K562 (cell line): ENCODE results near the gene EIF4G2. TPM values are rescaled to one million over a fixed set of nuclear protein-coding genes. Genes with fewer than 3 reads are reported as not detected.

Experiments used
- ATAC-seq: fragments of 200-7000 bp; cut with Tn5 transposase; 3 replicates; pipeline ENCODE4 v1.9.1; 2020; ENCODE audit warnings: moderate library complexity
- BruUV-seq: library from RNA; stranded (reverse); fragments of 400-500 nt; replicated peaks from 2 replicates; lab custom pipeline; 2021; lab: Mats Ljungman, UMichigan
- CTCF ChIA-PET: fragments of 300-600 bp; formaldehyde crosslinking; extraction: SDS; loops from one replicate; lab custom pipeline; 2021; ENCODE audit warnings: low intra/inter-chr PET ratio; lab: Yijun Ruan, JAX
- POLR2A ChIA-PET: fragments of 300-600, 350-650 bp; sonication (Branson Sonifier 250); formaldehyde crosslinking; extraction: SDS; loops from one replicate; lab custom pipeline; 2021; ENCODE audit warnings: antibody characterized with exemption, inconsistent platforms; lab: Yijun Ruan, JAX
- DNase-seq, 4 experiments: peaks; one replicate each; pipeline versions ENCODE4 v3.0.0 to v3.0.0-alpha.2; 2011 to 2018; ENCODE audit warnings: low spot score in 3 of 4, mixed read lengths in 3 of 4; ENCODE audit errors: extremely low read depth in 1 of 4
- FAIRE-seq: peaks from 2 replicates; lab custom pipeline; 2011; peaks lifted over from hg19 to GRCh38; lab: Jason Lieb, UNC
- H2AFZ ChIP-seq: 2 replicates; pipeline ENCODE4 v1.6.0; 2011; ENCODE audit warnings: low read depth, low read length, control low read depth, inconsistent platforms
- H3K27ac ChIP-seq: fragments of 200-600 bp; 3 replicates; pipeline ENCODE4 v1.8.0; 2011; ENCODE audit warnings: low read depth, mild to moderate bottlenecking, control low read depth, inconsistent platforms, low read length, moderate library complexity, mixed read lengths; ENCODE audit errors: extremely low read depth
- H3K27me3 ChIP-seq, 2 experiments: fragments of 300-600 bp in 1 of 2; 2 replicates in 1 of 2; 3 replicates in 1 of 2; pipeline versions ENCODE4 v1.6.0 to v1.8.0; 2011; ENCODE audit warnings: inconsistent platforms in 2 of 2, low read length in 2 of 2, mild to moderate bottlenecking in 1 of 2, mixed read lengths in 1 of 2, moderate library complexity in 1 of 2; ENCODE audit not compliant: control insufficient read depth in 2 of 2, insufficient read depth in 2 of 2
- H3K36me3 ChIP-seq: fragments of 300-600 bp; 3 replicates; pipeline ENCODE4 v1.8.0; 2011; ENCODE audit warnings: mild to moderate bottlenecking, low read length, inconsistent platforms; ENCODE audit not compliant: control insufficient read depth, insufficient read depth
- H3K4me1 ChIP-seq, 2 experiments: fragments of 200-600 bp in 1 of 2; replicated peaks in 1 of 2; 2 replicates in 1 of 2; 3 replicates in 1 of 2; pipeline versions ENCODE4 v1.5.1 to v1.8.0; 2011; ENCODE audit warnings: inconsistent platforms in 2 of 2, low read length in 2 of 2, mild to moderate bottlenecking in 1 of 2, mixed read lengths in 1 of 2, moderate library complexity in 1 of 2; ENCODE audit not compliant: control insufficient read depth in 2 of 2, insufficient read depth in 2 of 2
- H3K4me2 ChIP-seq: 2 replicates; pipeline ENCODE4 v1.6.1; 2011; ENCODE audit warnings: low read length, control low read depth, inconsistent platforms, mixed read lengths; ENCODE audit not compliant: insufficient read depth
- H3K4me3 ChIP-seq: fragments of 200-600 bp; sonication (generic), shearing (Covaris generic); 2 replicates; pipeline ENCODE4 v1.5.1; 2016; ENCODE audit warnings: control low read depth, inconsistent platforms
- H3K79me2 ChIP-seq: fragments of 200-600 bp; 3 replicates; pipeline ENCODE4 v1.8.0; 2011; ENCODE audit warnings: low read length, inconsistent platforms; ENCODE audit not compliant: control insufficient read depth, insufficient read depth
- H3K9ac ChIP-seq, 2 experiments: 2 replicates each; pipeline versions ENCODE4 v1.6.0 to v1.6.1; 2011; ENCODE audit warnings: low read depth in 2 of 2, low read length in 2 of 2, control low read depth in 1 of 2, inconsistent platforms in 1 of 2, mild to moderate bottlenecking in 1 of 2, mixed read lengths in 1 of 2; ENCODE audit not compliant: insufficient read depth in 1 of 2
- H3K9me1 ChIP-seq: one replicate; pipeline ENCODE4 v1.6.0; 2011; ENCODE audit warnings: inconsistent platforms, mild to moderate bottlenecking, low read length, moderate library complexity; ENCODE audit not compliant: control insufficient read depth, insufficient read depth
- H3K9me3 ChIP-seq: replicated peaks from 2 replicates; pipeline ENCODE4 v1.5.1; 2011; ENCODE audit warnings: low read depth, low read length, inconsistent platforms; ENCODE audit not compliant: control insufficient read depth, insufficient read depth
- H4K20me1 ChIP-seq: replicated peaks from 2 replicates; pipeline ENCODE4 v1.6.1; 2011; ENCODE audit warnings: low read length, inconsistent platforms, mixed read lengths; ENCODE audit not compliant: control insufficient read depth, insufficient read depth
- KHSRP ChIP-seq: fragments of 450-650 bp; IDR thresholded peaks from 2 replicates; pipeline ENCODE4 v1.6.1; 2017
- PML ChIP-seq: IDR thresholded peaks from 2 replicates; pipeline ENCODE4 v1.6.1; 2012; ENCODE audit warnings: low read length, inconsistent platforms
- POLR2AphosphoS2 ChIP-seq: IDR thresholded peaks from 2 replicates; pipeline ENCODE4 v1.6.1; 2012; ENCODE audit warnings: low read length, improper control_type of control experiment
- PTBP1 ChIP-seq: fragments of 200-400 bp; formaldehyde crosslinking; IDR thresholded peaks from 2 replicates; pipeline ENCODE4 v1.6.1; 2017; ENCODE audit warnings: low read depth, low read length
- RBM39 ChIP-seq: fragments of 200-400 bp; formaldehyde crosslinking; optimal IDR thresholded peaks from 2 replicates; pipeline ENCODE3; 2018; ENCODE audit warnings: low read depth, low read length
- ZNF121 ChIP-seq: sonication (generic); formaldehyde crosslinking; conservative IDR thresholded peaks from 2 replicates; pipeline ENCODE4 v1.8.0; 2022; ENCODE audit warnings: missing genetic modification reagents
- ZNF347 ChIP-seq: fragments of 450-650 bp; formaldehyde crosslinking; IDR thresholded peaks from 2 replicates; pipeline ENCODE4 v1.4.0; 2020; ENCODE audit warnings: low read depth, mild to moderate bottlenecking, moderate library complexity
- WGBS: fragments of 100-300 bp; shearing (Covaris generic); methylation state at CpG from one replicate; pipeline ENCODE4 v1.1.6; 2016; ENCODE audit warnings: low coverage, mixed read lengths; ENCODE audit not compliant: insufficient coverage; ENCODE audit errors: missing lambda C conversion rate; 5-methylcytosine and 5-hydroxymethylcytosine counted together
- in situ Hi-C: fragments of 300-500 bp; cut with MboI; formaldehyde crosslinking; loops from 4 replicates; pipeline ENCODE4 v1.15.0; 2018; ENCODE audit warnings: inconsistent platforms, mixed read lengths
- intact Hi-C: fragments of 100-400 bp; cut with micrococcal nuclease; formaldehyde crosslinking; loops from 2 replicates; pipeline ENCODE4 v1.14.2; 2022
- polyA plus RNA-seq, 8 experiments: library from polyadenylated mRNA; depleted of rRNA in 4 of 8; stranded (reverse) in 5 of 8; unstranded in 3 of 8; fragments of >200 nt; fragmentation: Nextera tagmentation in 2 of 8; fragmentation: Illumina TruSeq in 1 of 8; extraction: Ambion mirVana in 2 of 8; extraction: Trizol in 1 of 8; gene quantifications; 2 replicates each; pipeline versions ENCODE4 v1.2.1 to v1.2.3, GENCODE V29; 2011 to 2014; ENCODE audit warnings: inconsistent platforms in 1 of 8, missing spikeins in 1 of 8
- total RNA-seq, 7 experiments: library from RNA; depleted of rRNA in 6 of 7; stranded (reverse); fragments of >200 nt in 6 of 7; fragmentation: Illumina TruSeq in 2 of 7; extraction: Trizol in 2 of 7; gene quantifications; 2 replicates each; pipeline versions ENCODE4 v1.2.1 to v1.2.3, GENCODE V29; 2011 to 2021; ENCODE audit warnings: low replicate concordance in 1 of 7

The EIF4G2 gene
- total and polyA plus RNA-seq, 9 of the 15 experiments (the other 6 are each of a cell fraction or from before 2014, with no cell fraction given): 206 to 790 (median 646) TPM

DNA sequence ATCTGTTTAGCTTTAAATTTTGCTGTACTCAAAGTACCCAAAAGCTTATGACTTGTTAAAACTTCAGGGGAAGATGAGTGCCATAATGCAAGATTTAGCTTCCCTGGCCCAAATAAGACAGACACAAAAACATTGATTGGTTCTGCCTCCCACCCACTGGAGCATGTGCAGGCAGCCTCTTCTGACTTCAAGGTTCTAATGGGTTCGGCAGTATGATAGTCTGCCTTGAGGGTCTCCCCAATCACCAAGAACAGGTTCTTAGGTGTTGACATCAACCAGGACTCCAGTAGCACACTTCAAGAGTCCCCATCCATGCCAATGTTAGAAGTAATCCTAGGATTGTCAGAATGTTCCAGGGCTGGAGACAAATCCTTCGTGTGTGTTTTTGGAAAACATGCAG is 12.5 kb downstream of the EIF4G2 start (continued):
- TF ChIP-seq POLR2AphosphoS2 (peak; percentile 97), ZNF347 (CRISPR knock-in tag) (no peak), PTBP1 (no peak), PML (peak; percentile 56; the same call in 1 of the 2 replicates), KHSRP (peak; percentile 27; the same call in 1 of the 2 replicates)
- TF ChIP-seq, all 486 proteins: peak for 10

DNA sequence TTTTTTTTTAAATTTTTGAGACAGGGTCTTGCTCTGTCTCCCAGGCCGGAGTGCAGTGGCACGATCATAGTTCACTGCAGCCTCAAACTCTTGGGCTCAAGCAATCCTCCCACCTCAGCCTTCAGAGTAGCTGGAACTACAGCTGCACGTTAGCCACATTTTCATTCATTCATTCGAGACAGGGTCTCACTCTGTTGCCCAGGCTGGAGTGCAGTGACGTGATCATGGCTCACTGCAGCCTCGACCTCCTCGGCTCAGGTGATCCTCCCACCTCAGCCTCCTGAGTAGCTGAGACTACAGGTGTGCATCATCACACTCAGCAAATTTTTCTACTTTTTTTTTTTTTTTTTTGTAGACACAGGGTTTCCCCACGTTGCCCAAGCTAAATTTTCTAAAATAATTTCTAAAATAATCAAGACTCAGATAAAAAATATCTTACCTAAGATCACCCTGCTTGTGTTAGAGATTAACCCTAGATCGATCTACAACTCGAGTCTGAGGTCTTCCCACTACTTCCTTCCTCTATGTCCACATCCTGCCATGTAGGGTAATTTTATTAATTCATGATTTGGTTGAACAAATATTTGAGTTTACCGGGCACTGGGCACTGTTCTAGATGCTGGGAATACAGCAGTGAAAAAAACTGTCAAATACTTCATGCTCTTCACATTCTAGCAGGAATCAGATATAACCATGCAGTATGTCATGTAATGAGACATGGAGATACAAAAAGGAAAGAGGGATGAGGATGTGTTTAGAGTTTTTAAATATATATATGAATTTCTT is 15.1 kb downstream of the EIF4G2 start:
- Histone ChIP-seq H3K9ac (no peak overlapping the region), H3K4me1 (peaks cover 8 to 9% of the 10 kb centered on the region in 2 experiments; a peak in 4 of 5 replicates), H2AFZ (no peak overlapping the region), H3K9me3 (no peaks in the 10 kb centered on the region), H3K79me2 (no peaks in the 10 kb centered on the region), H3K9me1 (no peaks in the 10 kb centered on the region), H4K20me1 (peaks cover 15% of the 10 kb centered on the region; the same call in 1 of the 2 replicates), H3K27ac (no peak overlapping the region), H3K4me3 (no peak overlapping the region), H3K4me2 (no peak overlapping the region), H3K36me3 (peaks cover 31% of the 10 kb centered on the region; the same call in 2 of the 3 replicates), H3K27me3 (peaks cover 0 to 8% of the 10 kb centered on the region in 2 experiments; a peak in 2 of 5 replicates)
- 37% methylated on average over 11 of the region's 11 CpGs for WGBS
- CTCF ChIA-PET: interaction anchor here (0.6 to 2.6 kb wide), 6 partner anchors 216 to 994 kb away, joined by 3 to 24 read pairs (median 4); no protein-coding TSS in a partner anchor
- intact Hi-C loops (loop anchor here (10.0 kb wide), 2 partner anchors 471 to 991 kb away; no protein-coding TSS in a partner anchor), in situ Hi-C loops (loop anchor here (5.0 to 25.0 kb wide), 3 partner anchors 129 to 469 kb away; no protein-coding TSS in a partner anchor)
- no peak for FAIRE-seq
- no peak for ATAC-seq
- TF ChIP-seq RBM39: no peak
- TF ChIP-seq ZNF121 (CRISPR knock-in tag): peak; percentile 80
- no TSS peak for BruUV-seq
- DNase-seq: no peak
- POLR2A ChIA-PET: interaction anchor here (0.8 to 3.3 kb wide), 11 partner anchors 10 to 231 kb away, joined by 3 to 18 read pairs (median 5); partner anchors contain the start of genes EIF4G2 and ZBED5
